WI38 (cell line): Measurements from ENCODE around the gene AZIN2.
A peak's percentile ranks its signal among the peaks of the same experiment; 100 is the strongest.
"Not testable (repeated sequence)": the region's sequence is repeated elsewhere in the genome, so short reads cannot be mapped to it uniquely, and the experiment has no call there.

Experiments
- H3K4me3 ChIP-seq: 2 replicates; pipeline ENCODE4 v1.5.1; 2011; ENCODE audit warnings: low read depth, mild to moderate bottlenecking, control low read depth, low read length
- TF ChIP-seq, protein P1 (sequence below): IDR thresholded peaks from 2 replicates; pipeline ENCODE4 v1.5.1; 2012; ENCODE audit warnings: low read depth, mild to moderate bottlenecking, control low read depth, low read length

The AZIN2 gene

DNA sequence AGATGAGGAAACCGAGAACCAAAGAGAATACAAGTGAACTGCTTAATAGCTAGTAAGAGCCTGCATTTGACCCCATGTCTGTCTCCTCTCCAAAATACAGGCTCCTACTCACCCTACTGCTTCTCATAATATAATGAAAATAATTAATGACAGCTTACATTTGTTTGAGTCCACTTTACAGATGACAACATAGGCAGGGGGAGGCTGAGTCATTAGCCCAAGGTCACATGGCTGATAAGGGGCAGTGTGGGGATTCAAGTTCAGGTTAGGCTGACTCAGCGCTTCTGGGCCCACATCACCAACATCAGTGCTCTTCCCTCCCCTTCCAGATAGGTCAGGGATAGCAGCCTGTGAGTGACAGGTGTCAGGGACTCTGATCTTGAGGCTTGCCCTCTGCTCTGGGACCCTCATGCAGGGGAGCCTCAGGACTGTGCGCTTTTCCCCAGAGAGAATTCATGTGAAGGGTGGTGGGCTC, 16.2 kb downstream of the AZIN2 start:
- no peak overlapping the region for H3K4me3 ChIP-seq
- TF ChIP-seq, protein P1, sequence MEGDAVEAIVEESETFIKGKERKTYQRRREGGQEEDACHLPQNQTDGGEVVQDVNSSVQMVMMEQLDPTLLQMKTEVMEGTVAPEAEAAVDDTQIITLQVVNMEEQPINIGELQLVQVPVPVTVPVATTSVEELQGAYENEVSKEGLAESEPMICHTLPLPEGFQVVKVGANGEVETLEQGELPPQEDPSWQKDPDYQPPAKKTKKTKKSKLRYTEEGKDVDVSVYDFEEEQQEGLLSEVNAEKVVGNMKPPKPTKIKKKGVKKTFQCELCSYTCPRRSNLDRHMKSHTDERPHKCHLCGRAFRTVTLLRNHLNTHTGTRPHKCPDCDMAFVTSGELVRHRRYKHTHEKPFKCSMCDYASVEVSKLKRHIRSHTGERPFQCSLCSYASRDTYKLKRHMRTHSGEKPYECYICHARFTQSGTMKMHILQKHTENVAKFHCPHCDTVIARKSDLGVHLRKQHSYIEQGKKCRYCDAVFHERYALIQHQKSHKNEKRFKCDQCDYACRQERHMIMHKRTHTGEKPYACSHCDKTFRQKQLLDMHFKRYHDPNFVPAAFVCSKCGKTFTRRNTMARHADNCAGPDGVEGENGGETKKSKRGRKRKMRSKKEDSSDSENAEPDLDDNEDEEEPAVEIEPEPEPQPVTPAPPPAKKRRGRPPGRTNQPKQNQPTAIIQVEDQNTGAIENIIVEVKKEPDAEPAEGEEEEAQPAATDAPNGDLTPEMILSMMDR, result no peak

GRCh38 chr1:33097762-33098161, 16.8 kb downstream of the AZIN2 start:
- TF ChIP-seq, protein P1, result no peak
- no peak overlapping the region for H3K4me3 ChIP-seq

DNA sequence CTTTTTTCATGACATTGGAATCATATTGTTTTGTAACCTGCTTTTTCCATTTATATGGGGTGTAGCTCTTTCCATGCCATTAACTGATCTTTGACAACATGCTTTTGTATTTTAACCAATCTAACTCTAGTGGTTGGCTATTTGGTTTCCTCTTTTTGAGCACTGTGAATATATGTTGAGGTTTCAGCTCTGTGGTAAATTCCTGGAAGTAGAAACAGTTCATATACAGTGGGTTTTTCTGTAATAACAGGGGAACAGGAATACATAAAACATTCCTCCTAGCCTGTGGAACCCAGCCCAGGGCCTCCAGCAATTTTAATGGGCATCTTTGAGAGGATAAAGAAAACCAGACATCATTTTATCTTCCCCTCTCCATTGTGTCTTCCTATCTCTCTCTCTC, 17.4 kb downstream of the AZIN2 start:
- TF ChIP-seq, protein P1, result no peak
- H3K4me3 ChIP-seq, result no peak overlapping the region

GRCh38 chr1:33099290-33100118, 18.6 kb downstream of the AZIN2 start:
- no peak overlapping the region for H3K4me3 ChIP-seq
- TF ChIP-seq, protein P1, result peak; percentile 59

DNA sequence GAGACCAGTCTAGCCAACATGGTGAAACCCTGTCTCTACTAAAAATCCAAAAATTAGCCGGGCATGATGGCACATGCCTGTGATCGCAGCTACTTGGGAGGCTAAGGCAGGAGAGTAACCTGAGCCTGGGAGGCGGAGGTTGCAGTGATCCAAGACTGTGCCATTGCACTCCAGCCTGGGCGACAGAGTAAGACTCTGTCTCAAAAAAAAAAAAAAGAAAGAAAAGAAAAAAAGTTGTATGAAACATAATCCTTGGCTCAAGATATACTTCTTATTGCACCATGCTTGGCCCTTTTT, 19.1 kb downstream of the AZIN2 start:
- not testable (repeated sequence) for H3K4me3 ChIP-seq

- no peak overlapping the region for H3K4me3 ChIP-seq
- TF ChIP-seq, protein P1, result no peak
Observed at GRCh38 chr1:33110477-33110876, 29.5 kb downstream of the AZIN2 start.

GRCh38 chr1:33111965-33112364, 31.0 kb downstream of the AZIN2 start:
- H3K4me3 ChIP-seq, result no peak overlapping the region
- TF ChIP-seq, protein P1, result no peak

DNA sequence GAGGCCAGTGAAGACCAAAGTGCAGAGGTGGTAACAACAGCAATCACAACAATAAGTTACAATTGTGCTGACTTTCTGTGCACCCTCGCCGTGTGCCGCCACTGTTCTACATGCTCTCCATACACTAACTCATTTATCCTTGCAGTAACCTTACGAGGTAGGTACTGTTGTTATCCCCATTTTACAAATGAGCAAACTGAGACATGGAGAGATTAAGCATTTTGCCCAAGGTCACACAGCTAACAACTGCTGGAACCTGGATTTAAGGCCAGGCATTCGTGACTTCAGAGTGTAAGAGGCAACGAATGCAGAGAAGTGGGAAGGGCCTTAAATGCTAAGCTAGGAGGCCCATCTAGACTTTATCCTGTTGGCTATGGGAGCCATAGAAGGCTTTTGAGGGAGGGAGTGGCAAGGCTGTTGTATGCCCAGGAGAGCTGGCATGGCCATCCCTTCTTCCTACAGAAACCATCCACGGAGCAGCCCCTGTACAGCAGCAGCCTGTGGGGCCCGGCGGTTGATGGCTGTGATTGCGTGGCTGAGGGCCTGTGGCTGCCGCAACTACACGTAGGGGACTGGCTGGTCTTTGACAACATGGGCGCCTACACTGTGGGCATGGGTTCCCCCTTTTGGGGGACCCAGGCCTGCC, 36.6 kb downstream of the AZIN2 start:
- no peak overlapping the region for H3K4me3 ChIP-seq
- TF ChIP-seq, protein P1, result no peak
